GM19351 (cell line): ENCODE results near the gene MGAT5.

ENCODE experiments used
- ATAC-seq: cut with Tn5 transposase; IDR thresholded peaks from one replicate; pipeline ENCODE4 v1.9.1; 2021; ENCODE audit warnings: mild to moderate bottlenecking, moderate library complexity; ENCODE audit not compliant: unreplicated experiment

The MGAT5 gene

DNA sequence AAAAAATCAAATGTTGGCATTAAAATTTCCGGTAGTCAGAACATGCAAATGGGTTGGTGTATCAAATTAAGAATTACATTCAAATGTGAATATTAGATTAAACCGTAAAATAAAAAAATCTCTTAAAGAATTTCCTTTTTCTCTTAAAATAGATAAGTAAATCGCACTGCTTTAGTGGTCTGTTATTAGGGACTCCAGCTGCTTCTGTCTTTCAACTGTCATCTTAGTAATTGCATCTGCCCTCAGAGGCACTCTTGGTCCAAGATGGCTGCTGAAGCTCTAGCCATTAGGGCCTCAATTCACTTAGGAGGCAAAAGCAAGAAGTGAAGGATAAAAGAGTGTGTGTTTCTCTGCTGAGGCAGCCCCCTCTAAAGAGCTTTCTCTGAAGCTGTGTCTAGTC lies 132.4 kb downstream of the MGAT5 start:
- ATAC-seq = no peak

DNA sequence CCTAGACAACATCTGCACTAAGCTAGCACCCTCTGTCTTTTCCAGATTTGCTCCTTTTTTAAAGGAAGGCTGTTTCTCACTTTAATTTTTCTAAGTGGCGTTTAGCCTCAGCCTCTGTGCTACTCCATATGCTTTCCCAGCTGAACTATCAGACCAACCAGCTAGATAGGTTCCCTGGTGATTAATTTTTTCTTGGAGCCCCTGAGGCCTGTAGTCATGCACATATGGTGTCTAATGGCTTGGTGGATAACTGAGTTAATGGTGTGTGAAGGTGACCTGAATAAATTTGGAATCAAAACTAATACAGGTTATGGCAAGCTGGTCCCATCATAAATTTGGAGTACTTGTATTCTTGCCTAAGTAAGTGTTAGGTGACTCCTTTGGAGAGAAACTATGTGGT lies 135.5 kb downstream of the MGAT5 start:
- ATAC-seq = no peak

GRCh38 chr2:134391751-134392160 lies 137.9 kb downstream of the MGAT5 start:
- peak; percentile 93 for ATAC-seq

DNA sequence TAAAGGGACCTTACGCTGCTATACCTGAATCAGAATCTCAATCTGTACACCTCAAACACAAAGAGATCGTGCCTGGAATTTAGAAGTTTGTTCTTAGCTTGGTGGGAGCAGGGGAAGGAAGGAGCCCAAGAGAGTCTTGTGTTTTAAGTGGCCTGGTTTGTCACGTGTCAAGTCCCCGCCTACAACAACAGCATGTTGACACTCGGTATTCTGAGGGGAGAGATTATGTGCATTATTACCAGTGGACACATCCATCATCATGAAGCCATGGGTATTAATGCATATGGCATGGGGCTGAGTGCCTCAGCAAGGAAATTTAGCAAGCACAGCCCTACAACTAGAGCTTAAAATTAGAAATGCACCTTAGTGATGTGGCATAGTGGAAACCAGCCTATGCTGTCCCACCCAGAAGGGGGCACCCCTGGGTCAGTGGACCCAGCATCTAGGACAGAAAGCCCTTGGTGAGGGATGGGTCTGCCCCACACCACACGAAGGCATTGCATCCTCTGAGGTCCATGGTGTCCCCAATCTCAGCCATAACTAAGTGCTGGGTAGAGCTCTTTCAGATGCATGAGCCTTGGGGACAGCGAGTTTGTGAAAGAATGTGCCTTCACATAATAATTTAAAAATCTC lies 138.7 kb downstream of the MGAT5 start:
- ATAC-seq = no peak

DNA sequence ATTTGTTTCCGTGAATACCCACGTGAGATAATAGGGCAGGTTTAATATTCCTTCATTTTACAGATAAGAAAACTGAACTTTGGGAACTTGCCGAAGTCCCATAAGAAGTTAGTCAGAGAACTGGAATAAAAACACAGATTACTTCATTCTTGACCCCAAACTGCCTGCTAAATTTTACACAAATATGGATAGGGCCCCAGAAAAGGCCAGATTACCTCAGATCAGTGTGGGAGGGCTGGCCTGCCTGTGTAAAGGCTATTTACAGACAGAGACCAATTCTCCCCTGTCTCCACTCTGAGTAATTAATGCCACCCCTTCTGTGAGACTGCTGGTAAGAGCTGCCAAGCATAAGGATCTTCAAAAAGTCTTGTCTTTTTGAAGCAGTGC lies 139.2 kb downstream of the MGAT5 start:
- ATAC-seq = no peak

DNA sequence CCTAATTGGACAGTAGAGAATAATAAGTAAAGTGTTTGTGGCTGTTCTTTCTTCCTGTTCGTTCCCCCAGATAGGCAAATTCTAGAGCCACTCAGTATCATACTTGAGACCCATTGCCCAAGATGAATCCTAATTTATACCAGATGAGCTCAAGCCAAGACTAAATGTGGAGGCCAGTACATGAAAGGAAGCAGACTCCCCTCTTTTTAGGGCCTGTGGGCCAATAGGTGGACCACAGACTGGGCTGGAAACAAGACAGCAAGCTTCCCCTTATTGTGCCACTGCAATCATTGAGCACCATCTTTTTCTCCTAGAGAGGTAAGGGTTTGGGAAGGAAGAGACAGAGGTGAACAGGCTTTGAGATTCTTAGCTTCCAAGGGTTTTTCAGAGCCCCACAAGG lies 141.9 kb downstream of the MGAT5 start:
- no peak for ATAC-seq

DNA sequence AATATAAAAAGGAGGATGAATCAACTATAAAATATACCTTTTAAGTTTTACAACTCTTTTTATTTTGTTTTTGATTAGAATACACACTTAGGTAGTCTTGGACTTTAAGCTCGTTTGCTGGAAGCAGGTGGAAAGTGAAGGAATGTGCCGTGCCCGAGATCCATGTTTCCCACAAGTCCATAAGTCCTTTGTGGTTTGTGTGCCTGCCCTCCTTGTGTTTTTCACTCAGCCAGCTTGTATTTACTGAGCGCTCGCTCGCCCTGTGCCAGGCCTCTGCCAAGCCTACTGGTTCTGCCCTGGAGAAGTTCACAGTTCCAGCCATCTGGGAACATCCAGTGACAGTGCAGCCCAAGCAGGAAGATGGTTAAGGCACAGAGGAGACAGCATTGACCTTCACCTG lies 142.6 kb downstream of the MGAT5 start:
- ATAC-seq = no peak

DNA sequence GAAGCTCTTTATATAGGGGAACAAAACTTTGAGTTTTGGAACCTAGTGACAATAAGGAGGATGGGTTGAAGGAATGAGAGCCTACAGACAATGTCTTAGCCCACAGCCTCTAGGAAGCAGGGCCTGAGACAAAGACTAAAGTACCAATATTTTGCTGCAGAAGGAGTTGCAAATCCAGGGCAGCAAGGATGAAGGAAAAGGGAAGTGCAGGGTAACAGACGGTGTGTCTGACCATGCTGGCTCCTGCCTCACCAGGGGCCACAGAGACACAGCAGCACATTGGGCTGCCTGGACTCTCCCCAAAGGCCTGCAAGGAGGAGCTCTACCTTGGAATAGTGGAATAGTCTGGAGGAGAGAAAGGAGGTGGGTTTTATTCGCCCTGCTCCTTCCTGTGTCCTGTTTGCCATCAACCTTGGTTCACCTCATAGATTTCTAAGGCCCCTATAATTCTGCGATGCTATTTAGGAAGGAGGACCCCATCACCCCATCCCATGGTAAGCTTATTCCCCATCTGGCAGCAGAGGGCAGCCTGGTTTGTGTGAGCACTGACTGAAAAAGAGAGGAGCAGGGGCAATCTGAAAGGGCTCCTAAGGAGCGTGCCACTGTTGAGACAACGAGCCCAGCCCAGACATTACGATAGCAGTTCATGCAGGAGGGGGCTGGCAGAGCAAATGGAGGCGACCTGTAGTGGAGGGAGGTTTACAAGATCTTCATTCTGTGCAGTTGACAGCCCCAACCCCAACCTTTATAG lies 143.4 kb downstream of the MGAT5 start:
- no peak for ATAC-seq

DNA sequence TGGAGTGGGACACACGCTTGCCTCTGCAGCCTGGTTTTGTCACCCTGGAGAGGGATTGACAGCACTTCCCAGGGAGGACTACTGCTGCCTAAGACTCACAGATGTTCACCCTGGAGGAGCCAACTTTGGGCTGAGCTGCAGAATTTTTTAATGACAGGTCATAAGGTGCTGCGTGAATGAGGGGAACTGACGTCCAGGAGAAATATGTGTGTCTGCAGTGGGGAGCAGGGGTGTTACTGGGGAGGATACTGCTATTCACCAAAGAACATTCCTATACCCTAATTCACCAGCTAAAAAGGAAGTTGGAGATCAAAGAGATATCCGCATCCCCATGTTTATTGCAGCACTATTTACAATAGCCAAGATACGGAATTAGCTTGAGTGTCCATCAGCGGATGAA lies 144.4 kb downstream of the MGAT5 start:
- ATAC-seq = no peak

GRCh38 chr2:134399096-134399495 lies 145.2 kb downstream of the MGAT5 start:
- ATAC-seq = no peak

DNA sequence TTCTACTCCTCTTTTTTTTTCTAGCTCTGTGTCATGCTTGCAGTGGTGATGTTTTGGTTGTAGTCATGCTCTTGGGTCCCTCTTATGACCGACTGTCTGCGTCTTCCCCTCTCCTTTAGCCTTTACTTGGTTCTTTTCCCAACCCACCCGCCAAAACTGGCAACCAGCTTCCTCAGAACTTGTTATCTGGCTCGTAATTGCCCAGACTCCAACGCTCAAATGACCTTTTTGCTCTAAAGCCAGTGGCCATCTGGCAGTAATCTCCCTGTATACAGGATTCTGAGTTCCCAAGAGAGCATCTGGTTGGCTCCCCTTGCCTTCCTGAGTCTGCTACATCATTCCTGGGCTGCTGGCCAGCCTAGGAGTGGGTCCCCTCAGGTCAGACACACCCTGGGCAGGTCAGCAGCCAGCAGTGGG lies 147.2 kb downstream of the MGAT5 start:
- ATAC-seq = no peak

GRCh38 chr2:134401789-134402188 lies 147.9 kb downstream of the MGAT5 start:
- no peak for ATAC-seq

GRCh38 chr2:134402410-134402809 lies 148.5 kb downstream of the MGAT5 start:
- ATAC-seq = no peak

GRCh38 chr2:134405611-134406081 lies 151.8 kb downstream of the MGAT5 start:
- ATAC-seq = no peak

DNA sequence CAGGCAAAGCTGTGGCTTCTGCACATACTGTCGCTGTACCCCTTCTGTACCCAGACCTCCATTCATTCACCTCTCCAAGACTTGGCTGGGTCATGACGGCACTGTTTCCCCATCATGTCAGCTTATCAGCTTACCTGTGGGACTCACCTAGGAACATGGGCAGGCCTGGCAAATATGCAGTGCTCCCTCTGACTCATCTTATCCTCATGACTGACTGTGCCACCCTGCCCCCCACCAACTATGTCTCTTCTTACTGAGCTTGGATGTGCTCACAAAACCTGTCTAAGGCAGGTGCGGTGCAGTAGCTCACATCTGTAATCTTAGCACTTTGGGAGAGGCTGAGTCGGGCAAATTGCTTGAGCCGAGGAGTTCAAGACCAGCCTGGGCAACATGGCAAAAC lies 152.4 kb downstream of the MGAT5 start:
- ATAC-seq = no peak

DNA sequence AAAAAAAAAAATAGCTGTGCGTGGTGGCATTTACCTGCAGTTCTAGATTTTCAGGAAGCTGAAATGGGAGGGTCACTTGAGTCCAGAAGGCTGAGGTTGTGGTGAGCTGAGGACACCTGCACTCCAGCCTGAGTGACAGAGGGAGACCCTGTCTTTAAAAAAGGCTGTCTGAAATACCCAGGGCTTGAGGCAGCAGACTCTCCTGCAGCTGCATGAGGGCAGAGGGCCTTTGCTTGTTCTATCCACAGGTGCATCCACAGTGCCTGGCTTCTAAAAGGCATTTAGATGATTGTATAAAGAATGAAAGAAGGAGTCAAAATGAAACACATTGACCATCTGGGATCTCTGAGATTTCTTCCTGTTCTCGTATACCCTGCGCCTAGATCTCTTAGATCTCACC lies 152.9 kb downstream of the MGAT5 start:
- no peak for ATAC-seq

- ATAC-seq = no peak
Observed at GRCh38 chr2:134407154-134407890, 153.4 kb downstream of the MGAT5 start.

DNA sequence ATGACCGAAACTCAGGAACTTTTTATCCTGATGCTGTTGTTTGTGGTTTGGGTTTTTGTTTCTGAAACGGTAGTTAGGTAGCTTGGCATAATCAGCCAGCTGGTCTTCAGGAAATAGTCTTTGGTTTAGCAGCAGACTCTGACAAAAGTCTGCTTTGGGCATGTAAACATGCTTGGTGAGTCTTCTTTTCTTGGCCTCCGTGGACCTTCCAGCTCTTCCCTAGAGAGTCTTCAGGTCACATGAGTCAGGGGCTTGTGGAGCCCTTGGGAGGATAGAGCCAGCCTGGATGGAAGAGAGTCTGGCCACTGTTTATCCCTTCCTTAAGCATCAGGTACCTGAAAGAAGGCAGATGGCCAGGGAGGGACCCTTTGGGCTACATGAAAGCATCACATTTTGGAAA lies 154.5 kb downstream of the MGAT5 start:
- no peak for ATAC-seq

DNA sequence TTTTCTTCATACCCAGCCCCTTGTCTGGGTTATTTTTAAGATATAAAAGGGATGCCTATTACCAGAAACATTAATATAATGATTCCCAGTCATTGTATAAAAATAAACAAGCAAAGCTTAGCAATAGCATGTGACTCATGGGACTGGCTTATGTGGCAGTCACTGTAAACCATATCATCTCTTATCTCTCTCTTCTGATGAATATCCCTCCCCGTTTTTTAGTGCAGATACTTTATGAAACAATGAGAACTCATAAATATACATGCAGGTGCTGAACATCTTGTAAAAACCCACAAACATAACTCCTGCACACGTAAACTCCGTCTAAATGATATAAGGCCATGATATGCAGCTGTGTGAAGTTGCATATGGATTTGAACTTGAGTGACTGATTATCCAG lies 154.9 kb downstream of the MGAT5 start:
- ATAC-seq = no peak

GRCh38 chr2:134410006-134410405 lies 156.1 kb downstream of the MGAT5 start:
- no peak for ATAC-seq

GRCh38 chr2:134410831-134411231 lies 157.0 kb downstream of the MGAT5 start:
- ATAC-seq = no peak

DNA sequence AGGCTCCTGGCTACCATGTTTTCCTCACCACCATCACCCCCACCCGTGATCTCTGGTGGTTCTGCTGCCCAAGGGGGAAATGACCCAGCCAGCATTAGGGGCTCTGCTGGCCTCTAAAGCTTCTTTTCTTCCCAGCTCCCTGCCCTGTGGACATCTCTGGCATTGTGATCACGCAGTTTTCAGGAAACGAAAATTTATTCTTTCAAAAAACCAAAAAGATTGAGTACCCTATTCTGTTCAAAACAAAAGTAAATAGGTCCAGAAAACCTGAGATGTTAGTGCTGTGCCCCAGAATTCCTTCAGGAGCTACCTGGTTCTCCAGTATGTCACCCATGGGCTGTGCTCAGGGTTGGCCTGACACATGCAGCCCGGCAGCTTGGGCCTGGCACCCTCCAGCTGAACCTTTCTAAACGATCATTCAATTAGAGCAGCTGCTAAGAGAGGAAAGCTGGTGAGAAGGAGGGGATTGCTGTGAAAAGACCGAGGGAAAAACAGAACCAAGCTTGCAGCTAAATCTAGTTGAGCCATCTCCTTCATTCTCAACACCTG lies 157.5 kb downstream of the MGAT5 start:
- ATAC-seq = no peak
